Lower leg skin (tissue), 4 donors: Measurements from ENCODE around the gene GALNT1. TPM values are rescaled to one million over a fixed set of nuclear protein-coding genes. Genes with fewer than 3 reads are reported as not detected.

Experiments used
- DNase-seq, 2 donors: peaks; one replicate each; pipeline ENCODE4 v3.0.0-alpha.2; 2019; ENCODE audit warnings: low spot score in 2 of 2
- H3K4me3 ChIP-seq: fragments of 200-600 bp; sonication (generic); 2 replicates; pipeline ENCODE4 v1.5.1; 2017; ENCODE audit warnings: mild to moderate bottlenecking, low read depth; ENCODE audit not compliant: poor library complexity, severe bottlenecking
- POLR2A ChIP-seq, 2 donors: fragments of 450-650 bp; IDR thresholded peaks; one replicate each; pipeline ENCODE4 v1.6.1; 2016 to 2017; ENCODE audit warnings: antibody characterized with exemption in 2 of 2, mild to moderate bottlenecking in 1 of 2, moderate library complexity in 1 of 2
- WGBS, 2 donors: methylation state at CpG; one replicate each; pipeline ENCODE4 v1.1.5; 2018; 5-methylcytosine and 5-hydroxymethylcytosine counted together
- intact Hi-C: fragments of 100-400 bp; cut with DNase I; formaldehyde crosslinking; loops from one replicate; pipeline ENCODE4 v1.15.0; 2023; ENCODE audit warnings: low total_unique reads
- total RNA-seq, 4 donors: library from RNA; depleted of rRNA; stranded (reverse); fragments of >200 nt; gene quantifications; one replicate each; pipeline ENCODE4 v1.1.0, GENCODE V29; 2016
- TF ChIP-seq, protein P1 (sequence below), 3 donors: fragments of 450-650 bp; IDR thresholded peaks; one replicate each; pipeline ENCODE4 v1.5.1; 2016; ENCODE audit warnings: antibody characterized with exemption in 3 of 3, mild to moderate bottlenecking in 3 of 3, moderate library complexity in 2 of 3

GALNT1 gene
- total RNA-seq, 4 donors from 2014 or later = 64.4 to 106 (median 93.4) TPM

DNA sequence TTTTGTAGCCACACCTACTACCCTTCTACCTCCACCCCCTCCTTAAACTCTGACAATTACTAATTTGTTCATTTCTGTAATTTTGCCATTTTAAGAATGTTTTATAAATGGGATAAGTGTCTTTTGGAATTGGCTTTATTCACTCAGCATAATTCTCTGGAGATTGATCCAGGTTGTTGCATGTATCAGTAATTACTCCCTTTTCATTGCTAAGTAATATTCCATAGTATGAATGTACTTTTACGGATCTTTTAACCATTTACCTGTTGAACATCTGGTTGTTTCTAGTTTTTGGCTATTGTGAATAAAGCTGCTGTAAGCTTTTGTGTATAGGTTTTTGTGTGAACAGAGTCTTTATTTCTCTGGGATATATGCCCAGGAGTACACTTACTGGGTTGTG lies 4.1 kb downstream of the GALNT1 start:
- intact Hi-C loops = no loop called here
- TF ChIP-seq POLR2A (IDR thresholded peaks at IDR 0.05) = no peak
- TF ChIP-seq, protein P1, sequence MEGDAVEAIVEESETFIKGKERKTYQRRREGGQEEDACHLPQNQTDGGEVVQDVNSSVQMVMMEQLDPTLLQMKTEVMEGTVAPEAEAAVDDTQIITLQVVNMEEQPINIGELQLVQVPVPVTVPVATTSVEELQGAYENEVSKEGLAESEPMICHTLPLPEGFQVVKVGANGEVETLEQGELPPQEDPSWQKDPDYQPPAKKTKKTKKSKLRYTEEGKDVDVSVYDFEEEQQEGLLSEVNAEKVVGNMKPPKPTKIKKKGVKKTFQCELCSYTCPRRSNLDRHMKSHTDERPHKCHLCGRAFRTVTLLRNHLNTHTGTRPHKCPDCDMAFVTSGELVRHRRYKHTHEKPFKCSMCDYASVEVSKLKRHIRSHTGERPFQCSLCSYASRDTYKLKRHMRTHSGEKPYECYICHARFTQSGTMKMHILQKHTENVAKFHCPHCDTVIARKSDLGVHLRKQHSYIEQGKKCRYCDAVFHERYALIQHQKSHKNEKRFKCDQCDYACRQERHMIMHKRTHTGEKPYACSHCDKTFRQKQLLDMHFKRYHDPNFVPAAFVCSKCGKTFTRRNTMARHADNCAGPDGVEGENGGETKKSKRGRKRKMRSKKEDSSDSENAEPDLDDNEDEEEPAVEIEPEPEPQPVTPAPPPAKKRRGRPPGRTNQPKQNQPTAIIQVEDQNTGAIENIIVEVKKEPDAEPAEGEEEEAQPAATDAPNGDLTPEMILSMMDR (IDR thresholded peaks at IDR 0.05) = no peak
- DNase-seq = no peak
- H3K4me3 ChIP-seq = no peak overlapping the region
- WGBS, 2 donors = 97 to 98% methylated on average over 1 of the region's 1 CpG

DNA sequence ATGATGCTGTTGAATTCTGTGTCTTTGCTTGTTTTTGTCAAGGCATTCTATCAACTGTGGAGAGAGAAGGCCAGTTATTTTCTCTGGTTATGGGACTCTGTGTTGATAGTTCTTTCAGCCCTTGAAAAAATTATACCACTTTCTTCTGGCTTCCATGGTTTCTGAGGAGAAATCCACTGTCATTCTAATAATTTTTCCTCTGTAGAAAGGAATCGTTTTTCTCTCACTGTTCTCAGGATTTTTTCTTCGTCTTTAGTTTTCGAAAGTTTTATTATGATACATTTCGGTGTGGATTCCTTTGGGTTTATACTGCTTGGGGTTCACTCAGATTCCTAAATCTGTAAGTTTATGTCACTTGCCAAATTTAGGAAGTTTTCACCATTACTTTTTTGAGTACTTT lies 6.6 kb downstream of the GALNT1 start:
- 91 to 93% methylated on average over 4 of the region's 4 CpGs for WGBS, 2 donors
- intact Hi-C loops = no loop called here
- no peak for TF ChIP-seq POLR2A (IDR thresholded peaks at IDR 0.05)
- TF ChIP-seq, protein P1 (IDR thresholded peaks at IDR 0.05) = no peak

DNA sequence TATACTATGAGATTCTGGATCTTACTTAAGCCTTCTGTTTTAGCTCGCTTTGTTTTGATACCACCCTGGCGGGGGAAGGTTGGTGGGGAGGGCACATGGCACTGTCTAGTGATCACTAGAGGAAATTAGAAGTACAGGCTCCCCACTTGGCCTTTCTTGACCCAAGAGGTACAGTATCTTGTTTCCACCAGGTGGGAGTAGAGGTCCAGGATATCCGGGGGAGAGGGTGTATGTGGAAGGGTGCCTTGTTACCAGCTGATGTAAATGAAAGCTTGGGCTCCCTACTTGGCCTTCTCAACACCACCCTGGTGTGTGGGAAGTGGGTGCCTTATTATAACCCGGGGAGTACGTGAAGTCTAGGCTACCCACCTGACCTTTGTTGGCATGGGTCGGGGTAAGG lies 7.5 kb downstream of the GALNT1 start:
- DNase-seq = no peak
- 87 to 92% methylated on average over 6 of the region's 6 CpGs for WGBS, 2 donors
- no peak overlapping the region for H3K4me3 ChIP-seq
- no peak for TF ChIP-seq POLR2A (IDR thresholded peaks at IDR 0.05)
- TF ChIP-seq, protein P1 (IDR thresholded peaks at IDR 0.05) = no peak
- intact Hi-C loops = no loop called here

More for the DNA sequence above, 6.6 kb downstream of the GALNT1 start:
- DNase-seq = no peak
- H3K4me3 ChIP-seq = no peak overlapping the region

DNA sequence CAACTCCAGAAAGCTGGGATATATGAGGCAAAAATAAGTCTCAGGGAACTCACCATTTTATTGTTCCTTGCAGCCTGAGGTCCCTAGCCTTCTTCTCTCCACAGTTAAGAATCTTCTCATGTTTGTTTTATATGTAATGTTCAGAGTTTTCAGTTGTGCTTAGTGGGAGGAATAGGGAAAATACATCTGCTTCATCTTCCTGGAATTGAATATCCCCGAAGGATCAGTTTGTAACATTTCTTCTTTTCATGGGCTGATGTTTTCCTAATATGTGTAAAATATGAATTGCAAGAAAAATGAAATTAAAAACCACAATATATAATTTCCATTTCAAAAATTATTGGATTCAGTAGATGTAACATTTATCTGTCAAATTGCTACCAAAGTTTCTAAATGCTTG lies 8.0 kb downstream of the GALNT1 start:
- 93 to 95% methylated on average over 1 of the region's 1 CpG for WGBS, 2 donors
- intact Hi-C loops = no loop called here
- DNase-seq = no peak
- no peak overlapping the region for H3K4me3 ChIP-seq
- TF ChIP-seq, protein P1 (IDR thresholded peaks at IDR 0.05) = no peak
- TF ChIP-seq POLR2A (IDR thresholded peaks at IDR 0.05) = no peak

DNA sequence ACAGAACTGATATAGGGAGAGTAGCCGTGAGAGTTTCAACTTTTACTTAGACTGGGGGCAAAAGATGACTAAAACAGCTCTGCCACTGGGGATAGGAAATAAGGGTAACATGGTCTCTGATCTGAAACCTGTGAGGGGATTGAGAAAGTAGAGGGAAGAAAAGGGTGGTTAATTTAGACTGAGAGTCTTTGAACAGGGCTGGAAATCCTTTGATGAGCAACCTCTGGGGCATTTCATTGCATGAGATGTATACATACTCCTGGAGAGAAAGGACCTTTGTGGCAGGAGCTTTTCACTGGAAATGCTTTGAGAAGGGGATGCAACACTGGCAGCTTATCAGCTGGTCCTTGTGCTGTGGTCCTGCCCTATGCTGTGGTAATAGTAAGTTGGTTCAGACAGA lies 9.4 kb downstream of the GALNT1 start:
- DNase-seq = no peak
- intact Hi-C loops = no loop called here
- 94 to 97% methylated on average over 1 of the region's 1 CpG for WGBS, 2 donors
- TF ChIP-seq, protein P1 (IDR thresholded peaks at IDR 0.05) = no peak
- TF ChIP-seq POLR2A (IDR thresholded peaks at IDR 0.05) = no peak
- no peak overlapping the region for H3K4me3 ChIP-seq

DNA sequence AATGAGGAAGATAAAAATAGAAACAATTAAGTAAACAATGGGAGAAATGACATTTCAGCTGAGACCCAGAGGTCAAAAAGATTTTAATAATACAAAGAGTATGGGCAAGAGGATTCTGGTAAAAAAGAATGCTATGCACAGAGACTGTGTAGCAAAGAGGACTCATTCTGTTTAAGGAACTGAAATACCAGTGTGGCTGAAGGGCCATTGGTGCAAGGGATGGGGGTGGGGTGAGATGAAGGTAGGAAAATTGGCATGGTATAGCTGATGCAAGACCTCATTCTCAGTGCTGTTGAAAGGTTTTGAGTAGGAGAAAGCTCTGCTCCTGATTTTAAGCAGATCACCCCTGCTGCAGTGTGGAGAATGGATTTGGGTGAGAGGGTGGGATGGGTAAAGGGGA lies 10.8 kb downstream of the GALNT1 start:
- DNase-seq = no peak
- intact Hi-C loops = no loop called here
- no peak for TF ChIP-seq POLR2A (IDR thresholded peaks at IDR 0.05)
- TF ChIP-seq, protein P1 (IDR thresholded peaks at IDR 0.05) = no peak
- no peak overlapping the region for H3K4me3 ChIP-seq
